GM13976 (cell line): ENCODE data around the gene NAPB.

Experiments used
- DNase-seq: peaks from one replicate; pipeline ENCODE4 v3.0.0; 2012; ENCODE audit warnings: low spot score
- in situ Hi-C: fragments of 300-500 bp; cut with MboI; formaldehyde crosslinking; loops from one replicate; pipeline ENCODE4 v1.12.0; 2022; ENCODE audit warnings: low sequenced_read_pairs, mixed read lengths, inconsistent platforms; ENCODE audit not compliant: unreplicated experiment
- TF ChIP-seq, protein P1 (sequence below): IDR thresholded peaks from 2 replicates; pipeline ENCODE4 v1.5.1; 2012; ENCODE audit warnings: borderline replicate concordance, mild to moderate bottlenecking; ENCODE audit not compliant: insufficient read depth; ENCODE audit errors: extremely low read depth, missing control alignments, control extremely low read depth

NAPB gene

DNA sequence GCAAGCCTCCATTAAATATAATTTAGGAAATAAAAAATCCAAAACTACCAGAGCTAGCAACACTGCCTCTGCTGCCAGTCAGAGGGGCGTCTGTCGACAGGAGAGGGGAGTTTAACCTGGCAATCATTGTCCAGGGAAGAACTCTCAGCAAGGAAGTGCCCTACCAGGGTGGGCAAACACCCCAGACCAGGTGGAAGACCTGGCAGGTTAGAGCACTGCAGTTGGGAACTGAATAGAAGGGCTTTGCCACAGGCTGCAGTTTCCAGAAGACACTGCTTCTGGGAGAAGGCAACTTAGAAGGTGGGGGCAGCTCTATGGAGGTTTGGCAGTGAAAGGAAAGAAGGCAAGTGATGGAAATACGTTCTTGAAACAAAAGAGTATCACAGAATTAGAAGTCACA, 11.5 kb downstream of the NAPB start:
- TF ChIP-seq, protein P1, sequence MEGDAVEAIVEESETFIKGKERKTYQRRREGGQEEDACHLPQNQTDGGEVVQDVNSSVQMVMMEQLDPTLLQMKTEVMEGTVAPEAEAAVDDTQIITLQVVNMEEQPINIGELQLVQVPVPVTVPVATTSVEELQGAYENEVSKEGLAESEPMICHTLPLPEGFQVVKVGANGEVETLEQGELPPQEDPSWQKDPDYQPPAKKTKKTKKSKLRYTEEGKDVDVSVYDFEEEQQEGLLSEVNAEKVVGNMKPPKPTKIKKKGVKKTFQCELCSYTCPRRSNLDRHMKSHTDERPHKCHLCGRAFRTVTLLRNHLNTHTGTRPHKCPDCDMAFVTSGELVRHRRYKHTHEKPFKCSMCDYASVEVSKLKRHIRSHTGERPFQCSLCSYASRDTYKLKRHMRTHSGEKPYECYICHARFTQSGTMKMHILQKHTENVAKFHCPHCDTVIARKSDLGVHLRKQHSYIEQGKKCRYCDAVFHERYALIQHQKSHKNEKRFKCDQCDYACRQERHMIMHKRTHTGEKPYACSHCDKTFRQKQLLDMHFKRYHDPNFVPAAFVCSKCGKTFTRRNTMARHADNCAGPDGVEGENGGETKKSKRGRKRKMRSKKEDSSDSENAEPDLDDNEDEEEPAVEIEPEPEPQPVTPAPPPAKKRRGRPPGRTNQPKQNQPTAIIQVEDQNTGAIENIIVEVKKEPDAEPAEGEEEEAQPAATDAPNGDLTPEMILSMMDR = no peak
- DNase-seq = no peak
- in situ Hi-C loops = no loop called here

DNA sequence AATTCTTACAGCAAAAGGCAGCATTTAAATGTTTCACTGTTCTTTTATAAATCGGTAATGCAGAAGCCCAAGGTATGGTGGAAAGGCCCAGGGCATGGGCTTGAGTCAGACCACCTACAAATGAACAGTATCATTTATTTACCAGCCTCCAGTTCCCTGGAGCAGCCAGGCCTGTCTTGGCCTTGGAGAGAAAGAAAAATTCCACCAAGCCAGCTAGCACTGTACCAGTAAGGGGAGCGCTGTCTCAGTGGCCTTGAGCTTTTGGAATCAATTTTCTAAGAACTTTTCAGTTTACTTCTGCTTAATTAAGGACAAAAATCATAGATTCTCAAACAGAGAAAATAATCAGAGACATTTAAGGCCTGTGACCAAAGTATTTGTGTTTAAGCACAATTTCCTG, 12.3 kb downstream of the NAPB start:
- TF ChIP-seq, protein P1 = no peak
- no peak for DNase-seq
- in situ Hi-C loops = no loop called here

DNA sequence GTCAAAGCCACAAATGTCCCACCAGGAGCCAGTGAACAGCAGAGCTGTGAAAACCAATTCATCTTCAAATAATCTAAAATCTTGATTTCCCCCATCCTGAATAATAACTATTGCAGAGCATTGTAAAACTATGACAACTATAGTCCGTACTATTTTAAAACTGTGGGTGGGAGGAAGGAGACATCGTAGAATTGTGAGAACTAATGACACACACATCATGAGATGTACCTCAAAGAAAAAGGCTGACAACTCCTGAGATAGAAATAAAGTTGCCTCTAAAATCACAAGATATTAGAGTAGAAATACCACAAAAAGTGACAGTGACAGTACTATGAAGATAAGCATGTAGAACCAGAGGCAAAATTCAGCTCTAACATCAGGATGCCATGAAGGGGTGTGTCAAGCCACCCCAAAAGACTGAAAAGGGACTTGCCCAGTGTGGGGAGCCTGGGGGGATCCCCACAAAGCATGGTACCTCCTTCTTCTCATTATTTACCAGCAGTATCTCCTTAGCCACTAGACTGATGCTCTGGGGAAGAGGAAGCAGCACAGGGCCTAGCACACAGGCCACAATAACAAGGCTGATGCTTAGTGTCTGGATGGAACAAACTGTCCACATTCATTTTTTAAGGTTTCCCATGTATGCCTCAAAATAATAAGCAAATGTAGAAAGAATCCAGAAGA, 13.4 kb downstream of the NAPB start:
- in situ Hi-C loops = no loop called here

GRCh38 chr20:23406880-23407279, 14.4 kb downstream of the NAPB start:
- TF ChIP-seq, protein P1 = no peak
- in situ Hi-C loops = no loop called here

More for the DNA sequence above, 13.4 kb downstream of the NAPB start:
- TF ChIP-seq, protein P1 = no peak
- peak; percentile 46 for DNase-seq

GRCh38 chr20:23404196-23404595, 17.1 kb downstream of the NAPB start:
- in situ Hi-C loops = no loop called here
- no peak for DNase-seq
- TF ChIP-seq, protein P1 = no peak

More at GRCh38 chr20:23406880-23407279, 14.4 kb downstream of the NAPB start:
- no peak for DNase-seq

- TF ChIP-seq, protein P1 = no peak
Observed at GRCh38 chr20:23403751-23404150, 17.5 kb downstream of the NAPB start.

More at GRCh38 chr20:23403751-23404150, 17.5 kb downstream of the NAPB start:
- in situ Hi-C loops = no loop called here
- no peak for DNase-seq
